CD4-positive, alpha-beta T cell treated with Interleukin-1 beta for 1 hour (primary cell): Measurements from ENCODE around the gene NEDD4L.

ENCODE experiments used
- DNase-seq, 2 donors: peaks; one replicate each; pipeline ENCODE4 v3.0.0-alpha.2; 2020 to 2022

The NEDD4L gene

GRCh38 chr18:58391231-58391825 lies 347.3 kb downstream of the NEDD4L start:
- no peak for DNase-seq

GRCh38 chr18:58391932-58392323 lies 347.9 kb downstream of the NEDD4L start:
- no peak for DNase-seq

- no peak for DNase-seq
These were observed 348.4 kb downstream of the NEDD4L start for GRCh38 chr18:58392324-58393000.

- DNase-seq, result no peak
These were observed 349.3 kb downstream of the NEDD4L start for GRCh38 chr18:58393295-58393694.

- no peak for DNase-seq
These were observed 350.0 kb downstream of the NEDD4L start for GRCh38 chr18:58394046-58394445.

- DNase-seq, result no peak
These were observed 350.8 kb downstream of the NEDD4L start for GRCh38 chr18:58394602-58395425.

GRCh38 chr18:58396144-58396543 lies 352.1 kb downstream of the NEDD4L start:
- DNase-seq, result no peak

- DNase-seq, result no peak
These were observed 352.9 kb downstream of the NEDD4L start for GRCh38 chr18:58396966-58397365.

GRCh38 chr18:58397385-58398132 lies 353.5 kb downstream of the NEDD4L start:
- no peak for DNase-seq

- no peak for DNase-seq
These were observed 354.8 kb downstream of the NEDD4L start for GRCh38 chr18:58398648-58399398.

GRCh38 chr18:58400331-58400870 lies 356.4 kb downstream of the NEDD4L start:
- DNase-seq, result no peak

GRCh38 chr18:58401191-58401590 lies 357.2 kb downstream of the NEDD4L start:
- DNase-seq, result no peak

GRCh38 chr18:58402247-58402646 lies 358.2 kb downstream of the NEDD4L start:
- DNase-seq, result no peak

- DNase-seq, result no peak
These were observed 359.1 kb downstream of the NEDD4L start for GRCh38 chr18:58402951-58403702.

- DNase-seq, result no peak
These were observed 359.9 kb downstream of the NEDD4L start for GRCh38 chr18:58403799-58404455.

- DNase-seq, result no peak
These were observed 361.3 kb downstream of the NEDD4L start for GRCh38 chr18:58405107-58405898.

GRCh38 chr18:58407263-58407648 lies 363.2 kb downstream of the NEDD4L start:
- DNase-seq, result no peak

- DNase-seq, result no peak
These were observed 363.8 kb downstream of the NEDD4L start for GRCh38 chr18:58407649-58408407.

- no peak for DNase-seq
These were observed 364.6 kb downstream of the NEDD4L start for GRCh38 chr18:58408665-58409064.
